Esophagus squamous epithelium (tissue), 5 donors: ENCODE measurements around the gene CDK6. TPM values are rescaled to one million over a fixed set of nuclear protein-coding genes. Genes with fewer than 3 reads are reported as not detected.
A peak's percentile ranks its signal among the peaks of the same experiment; 100 is the strongest.

Source experiments
- DNase-seq: peaks from one replicate; lab custom pipeline; 2025; lab: John Stamatoyannopoulos, UW
- H3K27ac ChIP-seq, 4 donors: fragments of 200-600 bp; sonication (generic); one replicate each; pipeline ENCODE4 v1.5.1; 2016 to 2019; ENCODE audit warnings: mild to moderate bottlenecking in 1 of 4
- H3K27me3 ChIP-seq, 4 donors: fragments of 200-600 bp; sonication (generic); 1 replicate in 3 of 4; 2 replicates in 1 of 4; pipeline versions ENCODE4 v1.5.1 to v1.6.0; 2017 to 2021; ENCODE audit warnings: antibody characterized with exemption in 1 of 4
- H3K36me3 ChIP-seq, 3 donors: fragments of 200-600 bp; sonication (generic); one replicate each; pipeline ENCODE4 v1.5.1; 2016 to 2019
- H3K4me1 ChIP-seq, 3 donors: fragments of 200-600 bp; sonication (generic); one replicate each; pipeline ENCODE4 v1.5.1; 2017 to 2019
- H3K4me3 ChIP-seq, 4 donors: fragments of 200-600 bp; sonication (generic); 1 replicate in 3 of 4; 2 replicates in 1 of 4; pipeline ENCODE4 v1.5.1; 2016 to 2019; ENCODE audit warnings: mild to moderate bottlenecking in 2 of 4, moderate library complexity in 1 of 4
- H3K9me3 ChIP-seq, 3 donors: fragments of 200-600 bp; sonication (generic); one replicate each; pipeline ENCODE4 v1.5.1; 2016 to 2019
- CTCF ChIP-seq, 6 experiments: fragments of 450-650 bp in 4 of 6; fragments of 200-600 bp in 2 of 6; sonication (generic) in 2 of 6; IDR thresholded peaks; one replicate each; pipeline ENCODE4 v1.5.1; 2016 to 2019; ENCODE audit warnings: antibody characterized with exemption in 6 of 6, mild to moderate bottlenecking in 4 of 6, moderate library complexity in 4 of 6
- POLR2A ChIP-seq, 4 donors: fragments of 450-650 bp; IDR thresholded peaks; one replicate each; pipeline ENCODE4 v1.6.1; 2017; ENCODE audit warnings: antibody characterized with exemption in 4 of 4, mild to moderate bottlenecking in 4 of 4, moderate library complexity in 3 of 4
- WGBS, 2 donors: methylation state at CpG; one replicate each; pipeline ENCODE4 v1.1.5; 2018; 5-methylcytosine and 5-hydroxymethylcytosine counted together
- intact Hi-C: fragments of 100-400 bp; cut with DNase I; formaldehyde crosslinking; loops from one replicate; pipeline ENCODE4 v1.15.0; 2022
- total RNA-seq, 4 donors: library from RNA; depleted of rRNA; stranded (reverse); fragments of >200 nt; gene quantifications; one replicate each; pipeline ENCODE4 v1.1.0, GENCODE V29; 2016
- donor health status: DM: yes; HTN: yes; CAD: no.

The CDK6 gene
- total RNA-seq, 4 donors from 2014 or later: 15.6 to 59.2 (median 32.4) TPM

- H3K4me1 ChIP-seq: peaks cover 9 to 61% (median 22%) of the 10 kb centered on the region in 3 donors
- WGBS, 2 donors: 45 to 58% methylated on average over 4 of the region's 4 CpGs
Measured at GRCh38 chr7:92586841-92587240, 249.5 kb downstream of the CDK6 start.

GRCh38 chr7:92586403-92586802 lies 250.0 kb downstream of the CDK6 start:
- peak overlapping the region in 1 of 4 donors; percentile 15 for H3K27ac ChIP-seq
- peaks cover 0 to 2% (median 0%) of the 10 kb centered on the region in 3 donors for H3K36me3 ChIP-seq
- H3K9me3 ChIP-seq: no peaks in the 10 kb centered on the region
- DNase-seq: no peak
- peaks cover 9 to 61% (median 22%) of the 10 kb centered on the region in 3 donors for H3K4me1 ChIP-seq
- no peak for TF ChIP-seq CTCF (IDR thresholded peaks at IDR 0.05)
- TF ChIP-seq POLR2A (IDR thresholded peaks at IDR 0.05): no peak
- H3K4me3 ChIP-seq: no peak overlapping the region
- no peaks in the 10 kb centered on the region for H3K27me3 ChIP-seq
- intact Hi-C loops: no loop called here

More at GRCh38 chr7:92586841-92587240, 249.5 kb downstream of the CDK6 start:
- no peak for DNase-seq
- H3K4me3 ChIP-seq: no peak overlapping the region
- intact Hi-C loops: no loop called here
- no peaks in the 10 kb centered on the region for H3K36me3 ChIP-seq
- no peaks in the 10 kb centered on the region for H3K9me3 ChIP-seq
- no peak for TF ChIP-seq CTCF (IDR thresholded peaks at IDR 0.05)
- TF ChIP-seq POLR2A (IDR thresholded peaks at IDR 0.05): no peak
- no peak overlapping the region for H3K27ac ChIP-seq
- no peaks in the 10 kb centered on the region for H3K27me3 ChIP-seq

GRCh38 chr7:92584953-92585352 lies 251.4 kb downstream of the CDK6 start:
- H3K9me3 ChIP-seq: no peaks in the 10 kb centered on the region
- no peak overlapping the region for H3K4me3 ChIP-seq
- no peak for DNase-seq
- peak overlapping the region in 1 of 4 donors; percentile 16 for H3K27ac ChIP-seq
- H3K4me1 ChIP-seq: peaks cover 9 to 52% (median 22%) of the 10 kb centered on the region in 3 donors
- no peak for TF ChIP-seq CTCF (IDR thresholded peaks at IDR 0.05)
- no peak for TF ChIP-seq POLR2A (IDR thresholded peaks at IDR 0.05)
- no peaks in the 10 kb centered on the region for H3K27me3 ChIP-seq
- H3K36me3 ChIP-seq: peaks cover 5 to 16% (median 6%) of the 10 kb centered on the region in 3 donors
- intact Hi-C loops: no loop called here

- Histone ChIP-seq H3K27ac (no peak overlapping the region), H3K27me3 (no peaks in the 10 kb centered on the region), H3K9me3 (no peaks in the 10 kb centered on the region), H3K36me3 (peaks cover 5 to 36% (median 18%) of the 10 kb centered on the region in 3 donors), H3K4me3 (no peak overlapping the region), H3K4me1 (peaks cover 0 to 36% (median 12%) of the 10 kb centered on the region in 3 donors)
- no peak for TF ChIP-seq CTCF (IDR thresholded peaks at IDR 0.05)
- TF ChIP-seq POLR2A (IDR thresholded peaks at IDR 0.05): no peak
- no peak for DNase-seq
- 100% methylated on average over 1 of the region's 1 CpG for WGBS, 2 donors
- intact Hi-C loops: no loop called here
Measured at GRCh38 chr7:92582948-92583347, 253.4 kb downstream of the CDK6 start.

GRCh38 chr7:92576296-92576695 lies 260.1 kb downstream of the CDK6 start:
- intact Hi-C loops: no loop called here
- no peak overlapping the region for H3K27ac ChIP-seq
- H3K27me3 ChIP-seq: no peaks in the 10 kb centered on the region
- H3K36me3 ChIP-seq: peaks cover 9 to 100% (median 34%) of the 10 kb centered on the region in 3 donors
- H3K9me3 ChIP-seq: no peaks in the 10 kb centered on the region
- WGBS, 2 donors: 82 to 94% methylated on average over 3 of the region's 3 CpGs
- no peak overlapping the region for H3K4me3 ChIP-seq
- TF ChIP-seq CTCF (IDR thresholded peaks at IDR 0.05): no peak
- TF ChIP-seq POLR2A (IDR thresholded peaks at IDR 0.05): no peak
- no peak for DNase-seq
- no peaks in the 10 kb centered on the region for H3K4me1 ChIP-seq
